ENCODE data around the gene AGT.

AGT gene

GRCh38 chr1:230713915-230714764 lies at the start of gene AGT:
Gene AGT (minus strand): TSS chr1:230714122. CDS start chr1:230710823, 3,299 bp downstream.
- H3K36me3 Mint-ChIP-seq (ENCODE audit: low read depth): no peaks in the 10 kb centered on the region
- no peak within 1 kb of the TSS for H3K4me3 Mint-ChIP-seq
- no peak within 1 kb of the TSS for H3K27ac Mint-ChIP-seq
- H3K27me3 Mint-ChIP-seq: peaks cover 12% of the 10 kb centered on the region
- H3K9me3 Mint-ChIP-seq: peaks cover 4% of the 10 kb centered on the region
- no peak for DNase-seq
- H3K4me1 Mint-ChIP-seq (ENCODE audit: low read depth): no peaks in the 10 kb centered on the region

- no peaks in the 10 kb centered on the region for H3K36me3 Mint-ChIP-seq (ENCODE audit: low read depth)
- H3K4me3 Mint-ChIP-seq: no peak overlapping the region
- H3K27me3 Mint-ChIP-seq: peaks cover 9% of the 10 kb centered on the region
- no peaks in the 10 kb centered on the region for H3K9me3 Mint-ChIP-seq
- no peak overlapping the region for H3K27ac Mint-ChIP-seq
- DNase-seq: no peak
- H3K4me1 Mint-ChIP-seq (ENCODE audit: low read depth): no peaks in the 10 kb centered on the region
Observed at GRCh38 chr1:230761443-230762167, 47.7 kb upstream of the AGT start.

GRCh38 chr1:230760360-230760827 lies 46.5 kb upstream of the AGT start:
- DNase-seq: no peak
- Mint-ChIP-seq H3K27ac (no peak overlapping the region), H3K4me3 (no peak overlapping the region), H3K36me3 (ENCODE audit: low read depth) (no peaks in the 10 kb centered on the region), H3K9me3 (no peaks in the 10 kb centered on the region), H3K27me3 (peaks cover 16% of the 10 kb centered on the region), H3K4me1 (ENCODE audit: low read depth) (no peaks in the 10 kb centered on the region)

- Mint-ChIP-seq H3K4me3 (no peak overlapping the region), H3K4me1 (ENCODE audit: low read depth) (no peaks in the 10 kb centered on the region), H3K36me3 (ENCODE audit: low read depth) (no peaks in the 10 kb centered on the region), H3K27me3 (peaks cover 18% of the 10 kb centered on the region), H3K27ac (no peak overlapping the region), H3K9me3 (no peaks in the 10 kb centered on the region)
- no peak for DNase-seq
Observed at GRCh38 chr1:230759369-230760065, 45.6 kb upstream of the AGT start.

- Mint-ChIP-seq H3K4me3 (no peak overlapping the region), H3K27me3 (peaks cover 18% of the 10 kb centered on the region), H3K4me1 (ENCODE audit: low read depth) (no peaks in the 10 kb centered on the region), H3K27ac (no peak overlapping the region), H3K36me3 (ENCODE audit: low read depth) (no peaks in the 10 kb centered on the region), H3K9me3 (no peaks in the 10 kb centered on the region)
- DNase-seq: no peak
Observed at GRCh38 chr1:230758709-230759368, 44.9 kb upstream of the AGT start.

GRCh38 chr1:230757856-230758708 lies 44.2 kb upstream of the AGT start:
- no peaks in the 10 kb centered on the region for H3K9me3 Mint-ChIP-seq
- no peak overlapping the region for H3K4me3 Mint-ChIP-seq
- no peaks in the 10 kb centered on the region for H3K36me3 Mint-ChIP-seq (ENCODE audit: low read depth)
- peaks cover 18% of the 10 kb centered on the region for H3K27me3 Mint-ChIP-seq
- no peak for DNase-seq
- peaks cover 2% of the 10 kb centered on the region for H3K4me1 Mint-ChIP-seq (ENCODE audit: low read depth)
- H3K27ac Mint-ChIP-seq: no peak overlapping the region

GRCh38 chr1:230754796-230755195 lies 40.9 kb upstream of the AGT start:
- no peaks in the 10 kb centered on the region for H3K9me3 Mint-ChIP-seq
- no peak overlapping the region for H3K4me3 Mint-ChIP-seq
- no peak for DNase-seq
- no peaks in the 10 kb centered on the region for H3K36me3 Mint-ChIP-seq (ENCODE audit: low read depth)
- H3K27me3 Mint-ChIP-seq: peaks cover 16% of the 10 kb centered on the region
- peaks cover 2% of the 10 kb centered on the region for H3K4me1 Mint-ChIP-seq (ENCODE audit: low read depth)
- no peak overlapping the region for H3K27ac Mint-ChIP-seq

GRCh38 chr1:230753586-230754251 lies 39.8 kb upstream of the AGT start:
- Mint-ChIP-seq H3K36me3 (ENCODE audit: low read depth) (no peaks in the 10 kb centered on the region), H3K27ac (no peak overlapping the region), H3K27me3 (peaks cover 16% of the 10 kb centered on the region), H3K4me1 (ENCODE audit: low read depth) (peaks cover 2% of the 10 kb centered on the region), H3K9me3 (no peaks in the 10 kb centered on the region), H3K4me3 (no peak overlapping the region)
- DNase-seq: peak; percentile 34

GRCh38 chr1:230753191-230753585 lies 39.3 kb upstream of the AGT start:
- Mint-ChIP-seq H3K27ac (no peak overlapping the region), H3K36me3 (ENCODE audit: low read depth) (no peaks in the 10 kb centered on the region), H3K27me3 (peaks cover 16% of the 10 kb centered on the region), H3K9me3 (no peaks in the 10 kb centered on the region), H3K4me3 (no peak overlapping the region), H3K4me1 (ENCODE audit: low read depth) (peaks cover 2% of the 10 kb centered on the region)
- DNase-seq: no peak

- peaks cover 16% of the 10 kb centered on the region for H3K27me3 Mint-ChIP-seq
- no peaks in the 10 kb centered on the region for H3K9me3 Mint-ChIP-seq
- H3K36me3 Mint-ChIP-seq (ENCODE audit: low read depth): no peaks in the 10 kb centered on the region
- no peak for DNase-seq
- no peak overlapping the region for H3K27ac Mint-ChIP-seq
- H3K4me1 Mint-ChIP-seq (ENCODE audit: low read depth): peaks cover 2% of the 10 kb centered on the region
- H3K4me3 Mint-ChIP-seq: no peak overlapping the region
Observed at GRCh38 chr1:230752407-230752806, 38.5 kb upstream of the AGT start.

GRCh38 chr1:230750986-230751625 lies 37.2 kb upstream of the AGT start:
- H3K4me3 Mint-ChIP-seq: no peak overlapping the region
- H3K27ac Mint-ChIP-seq: no peak overlapping the region
- peaks cover 15% of the 10 kb centered on the region for H3K27me3 Mint-ChIP-seq
- peaks cover 2% of the 10 kb centered on the region for H3K4me1 Mint-ChIP-seq (ENCODE audit: low read depth)
- no peak for DNase-seq
- H3K36me3 Mint-ChIP-seq (ENCODE audit: low read depth): no peaks in the 10 kb centered on the region
- no peaks in the 10 kb centered on the region for H3K9me3 Mint-ChIP-seq

- H3K4me3 Mint-ChIP-seq: no peak overlapping the region
- DNase-seq: no peak
- H3K4me1 Mint-ChIP-seq (ENCODE audit: low read depth): peaks cover 2% of the 10 kb centered on the region
- H3K27me3 Mint-ChIP-seq: peaks cover 11% of the 10 kb centered on the region
- no peak overlapping the region for H3K27ac Mint-ChIP-seq
- H3K9me3 Mint-ChIP-seq: no peaks in the 10 kb centered on the region
- no peaks in the 10 kb centered on the region for H3K36me3 Mint-ChIP-seq (ENCODE audit: low read depth)
Observed at GRCh38 chr1:230750576-230750975, 36.7 kb upstream of the AGT start.

GRCh38 chr1:230749635-230750034 lies 35.7 kb upstream of the AGT start:
- H3K4me3 Mint-ChIP-seq: no peak overlapping the region
- no peak overlapping the region for H3K27ac Mint-ChIP-seq
- H3K36me3 Mint-ChIP-seq (ENCODE audit: low read depth): no peaks in the 10 kb centered on the region
- H3K27me3 Mint-ChIP-seq: peaks cover 7% of the 10 kb centered on the region
- DNase-seq: no peak
- H3K9me3 Mint-ChIP-seq: no peaks in the 10 kb centered on the region
- H3K4me1 Mint-ChIP-seq (ENCODE audit: low read depth): peaks cover 2% of the 10 kb centered on the region

All from activated T-cell treated with anti-CD3 and anti-CD28 coated beads, Interleukin-2, amount 50 U/mL, for 24 hours (primary cell).